Brain microvascular endothelial cell (primary cell): ENCODE measurements around the gene NEDD9.

Experiments
- DNase-seq: peaks from one replicate; pipeline ENCODE4 v3.0.0-alpha.2; 2020
- H3K27ac ChIP-seq: fragments of 250-450 bp; sonication (Bioruptor Pico); 2 replicates; pipeline ENCODE4 v1.5.1; 2020; ENCODE audit warnings: mild to moderate bottlenecking, moderate library complexity
- H3K27me3 ChIP-seq: fragments of 250-450 bp; sonication (Bioruptor Pico); replicated peaks from 2 replicates; pipeline ENCODE4 v1.5.1; 2020; ENCODE audit warnings: mild to moderate bottlenecking
- H3K36me3 ChIP-seq: fragments of 250-450 bp; sonication (Bioruptor Pico); replicated peaks from 2 replicates; pipeline ENCODE4 v1.5.1; 2020; ENCODE audit warnings: mild to moderate bottlenecking
- H3K4me3 ChIP-seq: 2 replicates; pipeline ENCODE4 v1.5.1; 2011; ENCODE audit warnings: low read depth, mild to moderate bottlenecking, control low read depth, low read length, moderate library complexity
- in situ Hi-C: cut with HindIII; loops from 2 replicates; pipeline ENCODE4 v1.10.0; 2017; ENCODE audit warnings: low sequenced_read_pairs, low pct_ligation_motif_present
- TF ChIP-seq, protein P1 (sequence below): IDR thresholded peaks from 2 replicates; pipeline ENCODE4 v1.5.1; 2011; ENCODE audit warnings: low read depth, mild to moderate bottlenecking, moderate library complexity, low read length, control low read depth, inconsistent platforms; ENCODE audit errors: missing control alignments

Gene NEDD9

DNA sequence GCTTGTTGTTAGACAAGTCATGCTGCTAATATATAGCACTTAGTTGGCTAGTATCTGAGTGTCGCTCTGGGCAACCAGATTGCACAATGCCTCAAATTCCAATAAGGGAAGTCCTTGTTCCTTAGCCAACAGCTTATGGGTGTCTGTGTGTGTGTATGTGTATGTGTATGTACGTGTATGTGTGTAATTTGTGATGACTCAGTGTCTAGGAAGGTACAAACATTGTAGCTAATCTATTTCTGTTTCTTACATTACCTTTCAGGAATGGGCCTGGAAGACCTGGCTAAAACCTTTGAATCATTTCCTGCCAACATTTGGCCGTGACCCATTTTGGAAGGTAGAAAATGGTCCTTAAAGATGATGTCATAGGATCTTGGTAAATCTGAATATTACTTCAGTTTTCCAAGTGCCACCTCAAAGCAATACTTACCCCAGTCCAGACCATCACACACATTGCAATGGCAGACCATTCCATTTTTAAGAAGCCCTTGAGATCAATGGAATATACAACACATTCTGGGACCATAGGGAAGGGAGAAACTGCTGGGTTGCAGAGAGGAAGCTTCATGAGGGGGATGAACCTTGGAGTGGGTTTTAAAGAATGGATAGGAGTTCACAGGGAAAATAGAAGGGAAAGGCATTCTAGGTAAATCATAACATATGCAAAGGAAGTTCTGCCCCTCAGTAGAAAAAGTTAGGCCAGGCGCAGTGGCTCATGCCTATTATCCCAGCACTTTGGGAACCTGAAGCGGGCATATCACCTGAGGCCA lies 25.1 kb downstream of the NEDD9 start:
- peak; percentile 99 for DNase-seq
- H3K4me3 ChIP-seq = no peak overlapping the region
- H3K36me3 ChIP-seq = no peaks in the 10 kb centered on the region
- in situ Hi-C loops = no loop called here
- TF ChIP-seq, protein P1, sequence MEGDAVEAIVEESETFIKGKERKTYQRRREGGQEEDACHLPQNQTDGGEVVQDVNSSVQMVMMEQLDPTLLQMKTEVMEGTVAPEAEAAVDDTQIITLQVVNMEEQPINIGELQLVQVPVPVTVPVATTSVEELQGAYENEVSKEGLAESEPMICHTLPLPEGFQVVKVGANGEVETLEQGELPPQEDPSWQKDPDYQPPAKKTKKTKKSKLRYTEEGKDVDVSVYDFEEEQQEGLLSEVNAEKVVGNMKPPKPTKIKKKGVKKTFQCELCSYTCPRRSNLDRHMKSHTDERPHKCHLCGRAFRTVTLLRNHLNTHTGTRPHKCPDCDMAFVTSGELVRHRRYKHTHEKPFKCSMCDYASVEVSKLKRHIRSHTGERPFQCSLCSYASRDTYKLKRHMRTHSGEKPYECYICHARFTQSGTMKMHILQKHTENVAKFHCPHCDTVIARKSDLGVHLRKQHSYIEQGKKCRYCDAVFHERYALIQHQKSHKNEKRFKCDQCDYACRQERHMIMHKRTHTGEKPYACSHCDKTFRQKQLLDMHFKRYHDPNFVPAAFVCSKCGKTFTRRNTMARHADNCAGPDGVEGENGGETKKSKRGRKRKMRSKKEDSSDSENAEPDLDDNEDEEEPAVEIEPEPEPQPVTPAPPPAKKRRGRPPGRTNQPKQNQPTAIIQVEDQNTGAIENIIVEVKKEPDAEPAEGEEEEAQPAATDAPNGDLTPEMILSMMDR = no peak
- no peaks in the 10 kb centered on the region for H3K27me3 ChIP-seq
- H3K27ac ChIP-seq = peak overlapping the region; percentile 92

DNA sequence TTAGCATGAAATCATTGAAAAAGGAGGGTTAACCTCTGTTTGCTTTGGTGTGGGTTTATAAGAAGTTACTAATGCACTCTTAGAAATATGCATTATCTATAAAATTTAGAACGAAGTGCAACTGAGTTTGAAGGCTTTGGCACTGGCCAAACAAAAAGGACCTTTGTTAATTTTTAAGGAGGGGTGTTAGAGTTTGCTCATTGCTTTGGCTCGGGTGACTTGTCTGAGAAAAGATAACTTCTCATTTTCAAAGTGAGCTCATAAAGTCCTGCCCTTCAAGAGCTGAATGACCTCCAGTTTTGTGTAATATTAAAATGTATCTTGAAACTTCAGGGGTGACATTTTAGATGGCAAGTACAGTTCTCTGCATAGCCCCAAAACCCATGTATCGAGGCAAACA lies 25.9 kb downstream of the NEDD9 start:
- in situ Hi-C loops = no loop called here
- H3K27ac ChIP-seq = peak overlapping the region; percentile 92
- H3K4me3 ChIP-seq = no peak overlapping the region
- no peak for DNase-seq
- H3K27me3 ChIP-seq = no peaks in the 10 kb centered on the region
- no peaks in the 10 kb centered on the region for H3K36me3 ChIP-seq
- TF ChIP-seq, protein P1 = no peak

DNA sequence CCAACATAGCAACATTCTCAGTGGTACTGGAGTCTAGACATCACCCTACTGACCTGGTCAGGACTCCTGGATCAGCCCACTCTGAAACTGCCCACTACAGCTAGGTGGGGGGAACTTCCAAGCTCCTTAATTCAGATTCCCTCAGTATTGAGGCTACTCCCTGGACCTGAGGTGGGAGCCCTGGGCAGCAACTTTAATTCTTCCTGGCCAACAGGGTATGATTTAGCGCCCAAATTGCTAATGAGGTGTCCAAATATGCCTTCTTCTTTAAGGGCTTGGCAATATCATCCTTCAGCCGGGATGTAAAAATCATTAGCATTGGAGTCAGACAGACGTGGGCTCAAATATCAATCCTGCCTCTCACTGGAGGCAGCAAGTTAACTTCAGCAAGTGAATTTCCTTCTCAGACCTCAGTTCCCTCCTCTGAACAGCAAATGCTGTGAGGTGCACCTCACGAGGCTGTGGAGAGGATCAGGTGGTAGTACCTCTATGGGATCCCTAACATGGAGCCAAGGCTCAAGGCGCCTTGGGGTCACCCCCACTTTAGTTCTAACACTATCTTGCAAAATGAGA lies 27.6 kb downstream of the NEDD9 start:
- TF ChIP-seq, protein P1 = no peak
- DNase-seq = no peak
- in situ Hi-C loops = no loop called here

DNA sequence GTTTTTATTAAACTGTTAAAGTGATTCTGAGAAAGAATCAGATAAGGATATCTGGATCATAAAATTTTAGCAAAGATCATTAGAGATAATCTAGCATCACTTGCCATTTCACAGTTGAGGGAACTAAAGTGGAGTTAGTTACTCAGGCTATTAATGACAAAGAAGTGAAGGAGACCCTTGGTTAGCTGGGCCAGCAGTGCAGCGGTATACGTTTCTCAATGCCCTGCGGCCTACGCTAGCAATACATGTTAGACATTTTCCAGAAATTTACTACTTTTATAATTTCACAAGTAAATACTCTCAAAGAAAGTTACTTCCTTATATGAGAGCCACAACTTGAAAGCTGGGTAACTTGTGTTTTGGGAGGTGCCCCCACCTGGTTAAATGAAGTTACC lies 28.5 kb downstream of the NEDD9 start:
- no peak for DNase-seq
- no peak overlapping the region for H3K27ac ChIP-seq
- H3K27me3 ChIP-seq = no peaks in the 10 kb centered on the region
- H3K4me3 ChIP-seq = no peak overlapping the region
- TF ChIP-seq, protein P1 = no peak
- H3K36me3 ChIP-seq = peaks cover 5% of the 10 kb centered on the region
- in situ Hi-C loops = no loop called here

More for the DNA sequence above, 27.6 kb downstream of the NEDD9 start:
- Histone ChIP-seq H3K27me3 (no peaks in the 10 kb centered on the region), H3K4me3 (no peak overlapping the region), H3K27ac (no peak overlapping the region), H3K36me3 (peaks cover 5% of the 10 kb centered on the region)

DNA sequence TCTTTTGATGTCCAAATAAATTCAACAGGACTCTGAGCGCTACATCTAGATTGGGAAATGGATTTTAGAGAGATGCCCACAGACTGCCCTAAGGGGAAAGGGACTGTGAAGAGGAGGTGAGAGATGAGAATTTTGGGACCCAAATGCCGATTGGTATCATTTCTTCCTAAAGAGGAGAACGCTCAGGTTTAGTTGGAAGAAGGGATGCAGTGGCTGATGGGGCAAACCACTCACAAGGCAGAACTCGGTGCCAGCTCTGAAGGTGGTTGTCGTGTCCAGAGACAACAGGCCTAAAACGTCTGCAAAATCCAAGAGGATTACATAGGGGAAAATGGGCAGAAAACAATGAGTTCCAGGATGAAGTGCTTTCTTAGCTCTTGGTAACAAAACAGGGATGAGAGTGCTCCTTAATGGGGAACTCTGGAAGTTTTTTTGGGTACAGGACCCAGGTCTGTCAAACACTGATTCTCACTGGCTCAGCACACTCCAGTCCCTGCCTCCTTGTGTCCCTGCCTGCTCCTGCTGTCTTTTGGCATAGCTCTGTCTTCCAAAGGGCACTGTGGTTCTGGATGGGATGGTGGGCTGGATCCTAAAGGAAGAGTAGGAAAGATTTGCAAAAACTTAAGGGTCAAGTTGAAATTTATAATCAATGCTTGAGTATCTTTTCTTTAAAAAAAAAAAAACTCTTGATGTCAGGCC lies 29.0 kb downstream of the NEDD9 start:
- TF ChIP-seq, protein P1 = no peak
- no peak overlapping the region for H3K4me3 ChIP-seq
- DNase-seq = no peak
- H3K27me3 ChIP-seq = no peaks in the 10 kb centered on the region
- H3K27ac ChIP-seq = peak overlapping the region; percentile 65
- peaks cover 5% of the 10 kb centered on the region for H3K36me3 ChIP-seq
- in situ Hi-C loops = no loop called here
